Left lobe of liver (tissue), 2 donors: ENCODE results near the gene ESR1. TPM values are rescaled to one million over a fixed set of nuclear protein-coding genes. Genes with fewer than 3 reads are reported as not detected.
"Not testable (repeated sequence)": the region's sequence is repeated elsewhere in the genome, so short reads cannot be mapped to it uniquely, and the experiment has no call there.

Experiments used
- ATAC-seq: fragments of 200-7000 bp; cut with Tn5 transposase; one replicate; pipeline ENCODE4 v1.9.1; 2020; ENCODE audit warnings: mild to moderate bottlenecking, moderate library complexity
- DNase-seq: peaks from one replicate; pipeline ENCODE4 v3.0.0-alpha.2; 2020; ENCODE audit warnings: low spot score
- total RNA-seq: library from RNA; stranded (reverse); gene quantifications from one replicate; pipeline ENCODE4 v1.2.1, GENCODE V29; 2021
- donor health status: DM: no; HTN: no; CAD: no; lungs with moderate emphysema.
- donor health status: DM: no; HTN: yes; CAD: no.

ESR1 gene
- total RNA-seq, 1 donor from 2014 or later, result 13.8 TPM

GRCh38 chr6:151885234-151885633, 77.8 kb downstream of the ESR1 start:
- no peak for DNase-seq
- ATAC-seq, result no peak

GRCh38 chr6:151891524-151891923, 84.0 kb downstream of the ESR1 start:
- ATAC-seq, result no peak
- DNase-seq, result no peak

GRCh38 chr6:151894426-151894825, 86.9 kb downstream of the ESR1 start:
- not testable (repeated sequence) for ATAC-seq, DNase-seq

- DNase-seq, ATAC-seq: not testable (repeated sequence)
These were observed 91.7 kb downstream of the ESR1 start for GRCh38 chr6:151899221-151899620.

GRCh38 chr6:151899796-151900195, 92.3 kb downstream of the ESR1 start:
- ATAC-seq, result not testable (repeated sequence)

GRCh38 chr6:151900256-151900655, 92.8 kb downstream of the ESR1 start:
- DNase-seq, result no peak
- ATAC-seq, result no peak

More at GRCh38 chr6:151899796-151900195, 92.3 kb downstream of the ESR1 start:
- not testable (repeated sequence) for DNase-seq

- DNase-seq (no peak), ATAC-seq (peak; percentile 43)
These were observed 93.5 kb downstream of the ESR1 start for GRCh38 chr6:151901009-151901411.

- DNase-seq (no peak), ATAC-seq (no peak)
These were observed 97.1 kb downstream of the ESR1 start for GRCh38 chr6:151904631-151905030.

- no peak for DNase-seq
- no peak for ATAC-seq
These were observed 97.6 kb downstream of the ESR1 start for GRCh38 chr6:151905072-151905471.

GRCh38 chr6:151905854-151906253, 98.4 kb downstream of the ESR1 start:
- DNase-seq (no peak), ATAC-seq (no peak)

- DNase-seq (no peak), ATAC-seq (no peak)
These were observed 103.9 kb downstream of the ESR1 start for GRCh38 chr6:151911401-151911800.

- DNase-seq (no peak), ATAC-seq (no peak)
These were observed 107.0 kb downstream of the ESR1 start for GRCh38 chr6:151914484-151914883.

- ATAC-seq, result no peak
- DNase-seq, result no peak
These were observed 108.6 kb downstream of the ESR1 start for GRCh38 chr6:151916075-151916474.

- DNase-seq (no peak), ATAC-seq (no peak)
These were observed 109.2 kb downstream of the ESR1 start for GRCh38 chr6:151916680-151917164.

- DNase-seq (no peak), ATAC-seq (no peak)
These were observed 110.2 kb downstream of the ESR1 start for GRCh38 chr6:151917531-151918329.

GRCh38 chr6:151940307-151940706, 132.8 kb downstream of the ESR1 start:
- DNase-seq (no peak), ATAC-seq (no peak)

- no peak for DNase-seq
- peak; percentile 46 for ATAC-seq
These were observed 140.7 kb downstream of the ESR1 start for GRCh38 chr6:151948002-151948743.

GRCh38 chr6:151958332-151958731, 150.8 kb downstream of the ESR1 start:
- ATAC-seq (no peak), DNase-seq (no peak)

- ATAC-seq (no peak), DNase-seq (no peak)
These were observed 151.6 kb downstream of the ESR1 start for GRCh38 chr6:151959086-151959485.

GRCh38 chr6:151961809-151962208, 154.3 kb downstream of the ESR1 start:
- ATAC-seq (no peak), DNase-seq (no peak)

GRCh38 chr6:151962246-151962846, 154.9 kb downstream of the ESR1 start:
- ATAC-seq (peak; percentile 34), DNase-seq (no peak)
